ENCODE data around the gene ANKS1B.
"Not testable (repeated sequence)": the region's sequence is repeated elsewhere in the genome, so short reads cannot be mapped to it uniquely, and the experiment has no call there.

Gene ANKS1B

GRCh38 chr12:99649551-99649950 is 335.2 kb downstream of the ANKS1B start:
- DNase-seq (ENCODE audit: low spot score), result no peak
- TF ChIP-seq CTCF (IDR thresholded peaks at IDR 0.05; ENCODE audit: borderline replicate concordance, control extremely low read depth, extremely low read depth, insufficient read depth, missing control alignments), result no peak
- in situ Hi-C loops (cut with MboI; ENCODE audit: low sequenced_read_pairs, unreplicated experiment), result no loop called here

GRCh38 chr12:99648183-99648582 is 336.6 kb downstream of the ANKS1B start:
- in situ Hi-C loops (cut with MboI; ENCODE audit: low sequenced_read_pairs, unreplicated experiment), result no loop called here
- no peak for DNase-seq (ENCODE audit: low spot score)

GRCh38 chr12:99647453-99647852 is 337.3 kb downstream of the ANKS1B start, which contains the start of gene GARIN6:
Gene GARIN6, plus strand, starts transcription at chr12:99647753. Its CDS starts 422 bp downstream, at chr12:99648175.
- no peak for TF ChIP-seq CTCF (IDR thresholded peaks at IDR 0.05; ENCODE audit: borderline replicate concordance, control extremely low read depth, extremely low read depth, insufficient read depth, missing control alignments)
- DNase-seq (ENCODE audit: low spot score), result no peak
- in situ Hi-C loops (cut with MboI; ENCODE audit: low sequenced_read_pairs, unreplicated experiment), result no loop called here

More at GRCh38 chr12:99648183-99648582, 336.6 kb downstream of the ANKS1B start:
- TF ChIP-seq CTCF (IDR thresholded peaks at IDR 0.05; ENCODE audit: borderline replicate concordance, control extremely low read depth, extremely low read depth, insufficient read depth, missing control alignments), result no peak

GRCh38 chr12:99644629-99645028 is 340.1 kb downstream of the ANKS1B start:
- DNase-seq (ENCODE audit: low spot score), result no peak
- no peak for TF ChIP-seq CTCF (IDR thresholded peaks at IDR 0.05; ENCODE audit: borderline replicate concordance, control extremely low read depth, extremely low read depth, insufficient read depth, missing control alignments)
- in situ Hi-C loops (cut with MboI; ENCODE audit: low sequenced_read_pairs, unreplicated experiment), result no loop called here

GRCh38 chr12:99627459-99627858 is 357.3 kb downstream of the ANKS1B start:
- TF ChIP-seq CTCF (IDR thresholded peaks at IDR 0.05; ENCODE audit: borderline replicate concordance, control extremely low read depth, extremely low read depth, insufficient read depth, missing control alignments), result no peak
- no peak for DNase-seq (ENCODE audit: low spot score)
- in situ Hi-C loops (cut with MboI; ENCODE audit: low sequenced_read_pairs, unreplicated experiment), result loop anchor here (10.0 kb wide), 1 partner anchor 243 kb away; no protein-coding TSS in a partner anchor

- not testable (repeated sequence) for DNase-seq (ENCODE audit: low spot score)
- in situ Hi-C loops (cut with MboI; ENCODE audit: low sequenced_read_pairs, unreplicated experiment), result loop anchor here (10.0 to 25.0 kb wide), 2 partner anchors 240 to 587 kb away; no protein-coding TSS in a partner anchor
Observed at GRCh38 chr12:99624591-99624990, 360.1 kb downstream of the ANKS1B start.

- no peak for TF ChIP-seq CTCF (IDR thresholded peaks at IDR 0.05; ENCODE audit: borderline replicate concordance, control extremely low read depth, extremely low read depth, insufficient read depth, missing control alignments)
- in situ Hi-C loops (cut with MboI; ENCODE audit: low sequenced_read_pairs, unreplicated experiment), result loop anchor here (10.0 to 25.0 kb wide), 2 partner anchors 235 to 583 kb away; no protein-coding TSS in a partner anchor
- no peak for DNase-seq (ENCODE audit: low spot score)
Observed at GRCh38 chr12:99620159-99620479, 364.6 kb downstream of the ANKS1B start.

All from GM13976 (cell line).